Breast epithelium (tissue), 3 donors: Measurements from ENCODE around the gene PPP1R12B.

Experiments used
- POLR2A ChIP-seq: fragments of 450-650 bp; IDR thresholded peaks from one replicate; pipeline ENCODE4 v1.6.1; 2016; ENCODE audit warnings: antibody characterized with exemption, mild to moderate bottlenecking, moderate library complexity
- POLR2AphosphoS5 ChIP-seq, 3 donors: sonication (generic); formaldehyde crosslinking; IDR thresholded peaks; one replicate each; pipeline ENCODE4 v1.6.1; 2017; ENCODE audit warnings: antibody characterized with exemption in 3 of 3
- TF ChIP-seq, protein P1 (sequence below), 3 donors: fragments of 450-650 bp; IDR thresholded peaks; one replicate each; pipeline ENCODE4 v1.5.1; 2016 to 2017; ENCODE audit warnings: antibody characterized with exemption in 3 of 3, mild to moderate bottlenecking in 3 of 3, moderate library complexity in 3 of 3

GRCh38 chr1:202323731-202324130 lies 24.8 kb upstream of the PPP1R12B start:
- TF ChIP-seq, protein P1, sequence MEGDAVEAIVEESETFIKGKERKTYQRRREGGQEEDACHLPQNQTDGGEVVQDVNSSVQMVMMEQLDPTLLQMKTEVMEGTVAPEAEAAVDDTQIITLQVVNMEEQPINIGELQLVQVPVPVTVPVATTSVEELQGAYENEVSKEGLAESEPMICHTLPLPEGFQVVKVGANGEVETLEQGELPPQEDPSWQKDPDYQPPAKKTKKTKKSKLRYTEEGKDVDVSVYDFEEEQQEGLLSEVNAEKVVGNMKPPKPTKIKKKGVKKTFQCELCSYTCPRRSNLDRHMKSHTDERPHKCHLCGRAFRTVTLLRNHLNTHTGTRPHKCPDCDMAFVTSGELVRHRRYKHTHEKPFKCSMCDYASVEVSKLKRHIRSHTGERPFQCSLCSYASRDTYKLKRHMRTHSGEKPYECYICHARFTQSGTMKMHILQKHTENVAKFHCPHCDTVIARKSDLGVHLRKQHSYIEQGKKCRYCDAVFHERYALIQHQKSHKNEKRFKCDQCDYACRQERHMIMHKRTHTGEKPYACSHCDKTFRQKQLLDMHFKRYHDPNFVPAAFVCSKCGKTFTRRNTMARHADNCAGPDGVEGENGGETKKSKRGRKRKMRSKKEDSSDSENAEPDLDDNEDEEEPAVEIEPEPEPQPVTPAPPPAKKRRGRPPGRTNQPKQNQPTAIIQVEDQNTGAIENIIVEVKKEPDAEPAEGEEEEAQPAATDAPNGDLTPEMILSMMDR (IDR thresholded peaks at IDR 0.05) = no peak
- TF ChIP-seq POLR2A = no peak
- no peak for TF ChIP-seq POLR2AphosphoS5 (IDR thresholded peaks at IDR 0.05)
